ENCODE results near the gene SYNM.

- TF ChIP-seq CTCF (conservative IDR thresholded peaks at IDR 0.05; ENCODE audit: low read depth in 2 of 2), result no peak
- no peak for TF ChIP-seq POLR2AphosphoS5 (IDR thresholded peaks at IDR 0.05; ENCODE audit: low read depth)
- no peak for TF ChIP-seq CREB1 (CRISPR knock-in tag; IDR thresholded peaks at IDR 0.05; ENCODE audit: low read depth)
- TF ChIP-seq EZH2 (IDR thresholded peaks at IDR 0.05; ENCODE audit: low read depth, unreplicated experiment), result no peak
Observed at GRCh38 chr15:99164119-99164518, 59.2 kb downstream of the SYNM start.
